ENCODE results near the gene AMACR.

The AMACR gene

DNA sequence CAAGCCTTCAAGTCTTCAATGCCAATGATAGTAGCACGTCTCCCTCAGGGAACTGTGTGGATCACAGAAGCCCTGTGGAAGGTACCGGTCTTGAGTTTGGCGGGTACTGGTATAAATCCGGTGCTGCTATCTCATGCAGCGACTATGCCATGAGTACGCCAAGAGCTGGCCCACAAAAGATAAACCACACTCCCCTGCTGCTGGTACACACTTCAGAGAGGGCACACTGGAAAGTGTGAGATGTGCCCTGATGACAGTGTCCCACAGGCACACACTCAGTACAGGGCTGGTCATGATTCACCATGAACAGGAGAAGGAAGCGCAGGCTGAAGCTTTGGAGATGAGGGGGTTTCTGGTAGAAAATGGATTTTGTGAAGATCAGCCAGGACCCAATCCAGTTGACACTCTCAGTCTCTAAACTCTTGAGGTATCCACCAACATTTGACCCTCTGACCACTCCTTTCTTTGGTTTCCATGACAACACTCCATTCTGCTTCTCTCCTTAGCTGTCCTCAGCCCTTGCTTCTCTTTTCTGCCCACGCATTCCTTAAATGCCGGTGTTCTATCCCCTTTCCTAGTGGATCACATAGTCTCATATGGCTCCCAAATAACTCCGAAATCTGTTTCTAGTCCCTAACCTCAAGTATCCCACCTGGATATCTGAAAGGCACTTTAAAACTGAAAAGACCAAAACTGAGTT lies 5.1 kb downstream of the AMACR start:
- Histone ChIP-seq H3K36me3 (no peaks in the 10 kb centered on the region; the same call in 1 of the 2 replicates), H3K4me3 (ENCODE audit: low read depth, low read length) (no peak overlapping the region), H3K27ac (no peak overlapping the region), H3K27me3 (ENCODE audit: insufficient read depth, low read depth, severe bottlenecking) (no peaks in the 10 kb centered on the region), H3K9me3 (ENCODE audit: severe bottlenecking) (no peaks in the 10 kb centered on the region)
- TF ChIP-seq, protein P1, sequence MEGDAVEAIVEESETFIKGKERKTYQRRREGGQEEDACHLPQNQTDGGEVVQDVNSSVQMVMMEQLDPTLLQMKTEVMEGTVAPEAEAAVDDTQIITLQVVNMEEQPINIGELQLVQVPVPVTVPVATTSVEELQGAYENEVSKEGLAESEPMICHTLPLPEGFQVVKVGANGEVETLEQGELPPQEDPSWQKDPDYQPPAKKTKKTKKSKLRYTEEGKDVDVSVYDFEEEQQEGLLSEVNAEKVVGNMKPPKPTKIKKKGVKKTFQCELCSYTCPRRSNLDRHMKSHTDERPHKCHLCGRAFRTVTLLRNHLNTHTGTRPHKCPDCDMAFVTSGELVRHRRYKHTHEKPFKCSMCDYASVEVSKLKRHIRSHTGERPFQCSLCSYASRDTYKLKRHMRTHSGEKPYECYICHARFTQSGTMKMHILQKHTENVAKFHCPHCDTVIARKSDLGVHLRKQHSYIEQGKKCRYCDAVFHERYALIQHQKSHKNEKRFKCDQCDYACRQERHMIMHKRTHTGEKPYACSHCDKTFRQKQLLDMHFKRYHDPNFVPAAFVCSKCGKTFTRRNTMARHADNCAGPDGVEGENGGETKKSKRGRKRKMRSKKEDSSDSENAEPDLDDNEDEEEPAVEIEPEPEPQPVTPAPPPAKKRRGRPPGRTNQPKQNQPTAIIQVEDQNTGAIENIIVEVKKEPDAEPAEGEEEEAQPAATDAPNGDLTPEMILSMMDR (IDR thresholded peaks at IDR 0.05; ENCODE audit: low read depth, low read length), result no peak
- no peak for DNase-seq

DNA sequence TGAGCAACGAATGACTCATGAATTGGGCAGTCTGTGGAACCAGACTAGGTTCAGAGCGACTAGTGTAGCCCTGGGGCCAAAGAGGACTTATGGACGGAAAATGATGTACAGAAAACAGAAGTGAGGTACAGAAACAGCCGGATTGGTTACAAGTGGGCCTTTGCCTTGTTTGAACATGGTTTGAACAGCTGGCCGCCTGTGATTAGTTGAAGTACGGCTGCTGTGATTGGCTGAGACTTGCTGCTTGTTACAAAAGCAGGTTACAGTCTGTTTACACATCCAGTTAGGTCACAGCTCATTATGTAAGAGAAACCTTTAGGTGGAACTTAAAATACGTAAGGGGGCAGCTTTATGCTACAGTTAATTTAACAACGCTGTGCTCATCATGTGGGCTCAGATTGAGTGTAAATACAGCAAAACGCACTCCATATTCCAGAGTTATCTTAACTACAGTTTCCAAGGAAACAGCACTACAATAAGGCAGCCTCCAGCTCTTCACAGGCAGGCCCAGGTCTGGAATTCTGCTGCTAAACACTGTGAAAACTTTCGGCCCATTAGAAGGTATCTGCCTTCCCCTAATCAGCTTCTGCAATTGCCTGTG lies 6.5 kb downstream of the AMACR start:
- no peaks in the 10 kb centered on the region; the same call in 1 of the 2 replicates for H3K36me3 ChIP-seq
- DNase-seq, result peak; percentile 20
- H3K27me3 ChIP-seq (ENCODE audit: insufficient read depth, low read depth, severe bottlenecking), result no peaks in the 10 kb centered on the region
- no peak overlapping the region for H3K27ac ChIP-seq
- TF ChIP-seq, protein P1 (IDR thresholded peaks at IDR 0.05; ENCODE audit: low read depth, low read length), result no peak
- H3K4me3 ChIP-seq (ENCODE audit: low read depth, low read length), result no peak overlapping the region
- H3K9me3 ChIP-seq (ENCODE audit: severe bottlenecking), result no peaks in the 10 kb centered on the region

DNA sequence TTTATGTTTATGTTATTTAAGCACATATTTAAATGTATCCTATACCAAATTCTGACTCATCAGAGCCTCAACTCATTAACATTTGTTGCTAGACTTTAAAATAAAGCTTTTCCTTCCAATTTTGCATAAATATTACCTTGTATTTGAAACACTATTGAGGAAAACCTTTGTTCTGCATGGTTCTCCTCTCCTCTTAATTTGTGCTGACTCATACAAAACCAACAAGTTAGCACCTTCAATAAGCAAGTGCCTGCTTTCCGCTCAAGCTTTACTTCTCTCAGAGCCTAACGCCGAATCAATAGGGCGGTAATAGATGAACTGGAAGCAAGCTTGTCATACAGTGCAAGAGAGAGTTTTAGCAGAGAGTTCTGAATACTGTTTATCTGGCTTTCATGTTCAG lies 7.9 kb downstream of the AMACR start:
- H3K27me3 ChIP-seq (ENCODE audit: insufficient read depth, low read depth, severe bottlenecking), result no peaks in the 10 kb centered on the region
- no peak overlapping the region for H3K4me3 ChIP-seq (ENCODE audit: low read depth, low read length)
- H3K27ac ChIP-seq, result no peak overlapping the region
- no peaks in the 10 kb centered on the region for H3K9me3 ChIP-seq (ENCODE audit: severe bottlenecking)
- no peaks in the 10 kb centered on the region; the same call in 1 of the 2 replicates for H3K36me3 ChIP-seq
- DNase-seq, result no peak
- TF ChIP-seq, protein P1 (IDR thresholded peaks at IDR 0.05; ENCODE audit: low read depth, low read length), result no peak

DNA sequence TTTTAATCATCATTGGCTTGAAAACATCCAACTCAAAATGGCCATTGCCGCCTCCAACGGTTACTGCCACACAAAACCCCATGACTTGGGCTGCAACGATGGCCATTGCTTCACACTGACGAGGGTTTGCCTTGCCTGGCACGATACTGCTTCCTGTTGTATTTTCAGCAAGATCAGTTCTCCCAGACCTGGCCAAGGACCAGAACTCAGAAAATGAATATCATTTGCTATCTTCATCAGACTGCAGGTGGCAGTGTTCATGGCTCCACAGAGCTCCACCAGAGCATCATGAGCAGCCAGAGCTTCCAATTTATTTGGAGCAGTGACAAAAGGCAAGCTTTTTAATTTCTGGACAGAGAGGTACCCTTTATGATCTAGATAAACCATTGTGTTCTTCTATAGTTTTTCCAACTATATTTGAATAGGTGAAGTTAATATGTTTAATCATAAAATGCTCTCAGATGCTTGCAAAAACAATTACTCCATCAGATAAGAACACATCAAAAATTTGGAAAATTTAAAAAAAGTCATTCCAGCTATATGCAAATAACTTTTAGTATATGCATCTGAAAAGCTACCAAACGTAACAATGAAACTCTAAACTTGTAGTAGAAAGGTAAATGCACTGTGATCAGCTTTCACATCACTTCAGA lies 10.4 kb downstream of the AMACR start:
- peak; percentile 21 for DNase-seq
- Histone ChIP-seq H3K27ac (no peak overlapping the region), H3K4me3 (ENCODE audit: low read depth, low read length) (no peak overlapping the region), H3K36me3 (no peaks in the 10 kb centered on the region; the same call in 1 of the 2 replicates), H3K27me3 (ENCODE audit: insufficient read depth, low read depth, severe bottlenecking) (no peaks in the 10 kb centered on the region), H3K9me3 (ENCODE audit: severe bottlenecking) (no peaks in the 10 kb centered on the region)
- TF ChIP-seq, protein P1 (IDR thresholded peaks at IDR 0.05; ENCODE audit: low read depth, low read length), result peak; percentile 69

DNA sequence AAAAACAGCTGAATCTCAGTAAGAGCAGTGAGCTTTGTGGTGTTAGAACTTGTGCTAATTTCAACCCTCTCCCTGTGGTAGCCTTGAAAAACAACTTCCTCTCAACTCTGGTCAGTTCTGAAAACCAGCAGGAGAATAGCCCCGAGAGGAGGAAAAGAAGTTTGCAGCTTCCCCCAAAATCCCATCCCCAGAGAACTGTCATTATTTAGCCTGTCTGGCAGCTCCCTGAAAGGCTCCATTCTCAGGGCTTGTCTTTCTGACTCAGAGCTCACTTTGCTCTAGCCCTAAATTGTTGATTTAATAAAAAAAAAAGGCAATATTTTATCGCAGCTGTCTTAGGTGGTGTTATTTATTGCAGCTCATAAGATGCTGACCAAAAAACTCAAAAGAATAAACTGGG lies 12.0 kb downstream of the AMACR start:
- no peak overlapping the region for H3K27ac ChIP-seq
- H3K9me3 ChIP-seq (ENCODE audit: severe bottlenecking), result no peaks in the 10 kb centered on the region
- H3K4me3 ChIP-seq (ENCODE audit: low read depth, low read length), result no peak overlapping the region
- H3K27me3 ChIP-seq (ENCODE audit: insufficient read depth, low read depth, severe bottlenecking), result no peaks in the 10 kb centered on the region
- no peak for DNase-seq
- no peaks in the 10 kb centered on the region for H3K36me3 ChIP-seq
- TF ChIP-seq, protein P1 (IDR thresholded peaks at IDR 0.05; ENCODE audit: low read depth, low read length), result no peak
